Erythroblast (primary cell): ENCODE data around the gene KLHDC3.
"Not testable (repeated sequence)": the region's sequence is repeated elsewhere in the genome, so short reads cannot be mapped to it uniquely, and the experiment has no call there.

Experiments
- DNase-seq, 2 experiments: peaks; one replicate each; lab custom pipeline; 2025; lab: John Stamatoyannopoulos, UW
- GATA1 ChIP-seq: IDR thresholded peaks from 2 replicates; pipeline ENCODE4 v1.6.1; 2011; ENCODE audit warnings: low read depth, mild to moderate bottlenecking, control low read depth, low read length, moderate library complexity
- POLR2A ChIP-seq: IDR thresholded peaks from 2 replicates; pipeline ENCODE4 v1.6.1; 2011; ENCODE audit warnings: mild to moderate bottlenecking, low read length

Gene KLHDC3

DNA sequence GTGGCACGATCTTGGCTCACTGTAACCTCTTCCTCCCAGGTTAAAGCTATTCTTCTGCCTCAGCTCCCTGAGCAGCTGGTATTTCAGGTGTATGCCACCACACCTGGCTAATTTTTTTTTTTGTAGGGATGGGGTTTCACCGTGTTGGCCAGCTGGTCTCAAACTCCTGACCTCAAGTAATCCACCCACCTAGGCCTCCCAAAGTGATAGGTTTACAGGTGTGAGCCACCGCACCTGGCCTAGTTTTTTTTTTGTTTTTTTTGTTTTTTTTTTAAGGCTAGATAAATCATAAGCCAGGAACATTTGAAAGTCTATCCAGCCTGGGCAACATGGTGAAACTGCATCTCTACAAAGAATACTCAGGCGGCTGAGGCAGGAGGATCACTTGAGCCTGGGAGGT lies 18.3 kb downstream of the KLHDC3 start:
- TF ChIP-seq GATA1 (no peak), POLR2A (no peak)
- DNase-seq: no peak

DNA sequence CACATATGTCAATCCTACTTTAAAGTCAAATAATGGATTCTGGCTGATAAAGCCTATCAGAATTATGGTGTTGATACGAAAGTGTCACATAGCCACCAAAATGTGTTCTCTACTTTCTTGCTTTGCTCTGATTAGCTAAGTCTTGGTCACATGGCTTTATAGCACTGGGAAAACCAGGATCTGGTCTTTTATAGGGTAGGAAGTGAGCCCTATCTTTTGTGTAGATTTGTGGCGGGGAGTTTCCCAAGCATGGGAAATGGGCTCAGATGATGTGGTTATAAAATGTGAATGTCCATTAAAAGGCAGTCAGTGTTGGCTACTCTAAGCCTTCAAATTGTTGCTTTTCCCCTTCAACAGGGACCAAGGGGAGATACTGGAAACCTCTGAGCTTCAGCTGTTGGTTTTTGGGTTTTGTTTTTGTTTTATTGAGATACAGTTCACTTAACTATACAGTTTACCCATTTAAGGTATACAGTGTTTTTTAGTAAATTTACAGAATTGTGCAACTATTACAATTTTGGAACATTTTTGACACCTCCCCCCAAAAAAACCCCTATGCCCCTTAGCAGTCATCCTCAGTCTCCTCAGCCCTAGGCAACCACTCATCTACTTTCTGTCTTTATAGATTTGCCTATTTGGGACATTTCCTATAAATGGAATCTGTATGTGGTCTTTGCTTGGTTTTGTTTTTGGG lies 19.6 kb downstream of the KLHDC3 start:
- TF ChIP-seq POLR2A (no peak), GATA1 (no peak)
- DNase-seq: no peak

DNA sequence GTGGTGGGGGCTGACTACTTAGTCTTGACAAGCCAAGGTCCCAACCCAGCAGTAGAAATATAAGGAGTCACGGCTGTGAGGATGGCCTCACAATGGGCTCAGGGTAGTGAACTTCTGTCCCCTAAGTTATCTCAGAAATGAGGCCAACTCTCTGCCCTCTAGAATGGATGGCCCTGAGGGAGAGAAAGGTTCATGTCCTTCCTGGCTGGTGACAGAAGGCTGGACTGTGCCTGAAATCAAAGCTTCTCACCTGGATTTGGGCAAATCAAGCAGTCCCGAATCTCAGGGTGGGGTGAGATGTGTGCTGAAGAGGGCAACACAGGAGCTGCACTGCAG lies 20.1 kb downstream of the KLHDC3 start:
- no peak for DNase-seq
- TF ChIP-seq GATA1 (no peak), POLR2A (no peak)

DNA sequence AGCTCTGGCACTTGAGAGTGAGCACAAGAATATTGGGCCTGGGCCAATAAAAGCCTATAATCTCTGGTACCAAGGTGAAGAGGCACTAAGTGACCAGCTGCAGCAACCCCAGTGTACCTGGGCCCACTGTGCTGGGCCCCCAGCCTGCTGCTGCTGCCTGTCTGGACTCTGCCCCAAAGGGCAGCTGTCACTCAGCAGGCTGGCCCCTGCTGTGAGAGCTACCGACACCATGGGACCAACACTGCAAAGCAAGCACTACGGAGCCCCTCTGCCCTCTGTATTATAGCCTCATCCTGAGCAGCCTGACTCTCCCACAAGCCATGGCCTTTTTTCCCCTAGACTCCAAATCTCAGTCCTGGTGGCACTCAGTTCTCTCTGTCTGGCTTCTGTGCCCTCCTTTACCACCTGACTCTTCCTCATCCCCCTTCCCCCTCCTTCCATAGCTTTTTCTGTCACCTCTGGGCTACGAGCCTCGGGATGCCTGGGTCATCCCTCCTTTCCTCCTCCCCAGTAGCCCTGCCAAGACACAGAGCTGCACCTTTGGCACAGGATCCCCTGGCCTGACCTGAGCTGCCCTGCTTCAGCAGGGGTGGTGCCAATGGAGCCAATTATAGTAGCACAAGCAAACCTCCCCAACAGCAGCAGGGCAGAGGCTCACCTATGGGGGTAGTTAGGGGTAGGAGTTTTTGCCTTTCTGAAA lies 21.6 kb downstream of the KLHDC3 start:
- TF ChIP-seq POLR2A: no peak
- TF ChIP-seq GATA1: no peak
- no peak for DNase-seq

DNA sequence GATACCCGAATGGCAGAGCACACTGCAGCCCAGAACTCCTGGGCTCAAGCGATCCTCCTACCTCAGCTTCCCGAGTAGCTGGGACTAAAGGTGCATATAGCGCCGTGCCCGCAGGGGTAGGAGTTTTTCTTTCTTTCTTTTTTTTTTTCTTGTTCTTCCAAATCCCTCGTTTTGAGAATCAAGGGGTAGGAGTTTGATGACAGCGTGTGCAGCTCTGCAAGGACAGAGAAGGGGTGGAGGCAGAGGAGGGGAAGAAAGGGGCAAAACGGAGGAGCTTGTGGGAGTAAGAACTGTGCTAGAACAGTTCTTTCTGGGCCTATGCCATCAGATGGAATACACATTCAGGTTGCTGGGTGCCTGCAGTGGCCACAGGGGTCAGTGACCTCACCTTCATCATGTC lies 22.7 kb downstream of the KLHDC3 start:
- no peak for TF ChIP-seq GATA1
- no peak for TF ChIP-seq POLR2A
- no peak for DNase-seq

DNA sequence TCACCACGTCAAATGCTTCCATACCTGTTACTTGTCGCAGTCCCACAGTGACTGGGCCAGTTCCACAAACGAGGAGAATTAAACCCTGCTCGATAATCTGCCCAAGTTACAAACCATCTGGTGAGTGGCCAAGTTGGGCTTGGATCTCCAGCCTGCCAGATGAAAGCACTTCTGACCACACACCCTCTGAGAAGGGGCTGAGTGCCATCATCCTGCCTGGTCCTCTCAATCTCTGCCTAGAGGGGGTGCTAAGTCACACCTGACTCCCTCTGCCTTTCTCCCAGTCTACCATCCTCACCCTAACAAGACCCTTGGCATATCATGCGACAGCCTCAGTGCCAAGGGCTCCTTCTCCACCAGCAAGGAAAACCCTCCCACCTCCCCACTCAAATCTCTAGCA lies 23.1 kb downstream of the KLHDC3 start:
- TF ChIP-seq POLR2A (no peak), GATA1 (no peak)

GRCh38 chr6:43037706-43038105 lies 23.7 kb downstream of the KLHDC3 start:
- no peak for DNase-seq
- no peak for TF ChIP-seq GATA1
- no peak for TF ChIP-seq POLR2A

More for the DNA sequence above, 23.1 kb downstream of the KLHDC3 start:
- DNase-seq: no peak

DNA sequence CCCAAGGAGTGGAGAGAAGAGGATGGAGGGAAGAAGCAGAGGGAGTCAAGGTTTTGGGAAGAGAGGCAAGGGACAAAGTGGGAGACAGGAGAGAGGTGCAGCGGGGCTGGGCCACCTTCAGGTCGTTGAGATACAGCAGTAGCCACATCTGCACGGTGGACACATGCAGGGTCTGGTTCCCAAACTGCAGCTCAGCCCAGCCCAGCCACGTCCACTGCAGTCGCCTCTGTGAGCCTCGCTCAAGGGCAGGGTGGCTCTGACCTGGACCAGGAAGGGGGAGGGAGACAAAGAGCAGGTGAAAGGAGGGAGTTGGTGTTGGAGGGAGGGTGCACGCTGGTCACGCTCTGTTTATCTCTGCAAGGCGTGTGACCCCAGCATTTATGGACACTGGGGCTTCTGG lies 24.7 kb downstream of the KLHDC3 start:
- DNase-seq: no peak
- TF ChIP-seq GATA1 (no peak), POLR2A (no peak)

DNA sequence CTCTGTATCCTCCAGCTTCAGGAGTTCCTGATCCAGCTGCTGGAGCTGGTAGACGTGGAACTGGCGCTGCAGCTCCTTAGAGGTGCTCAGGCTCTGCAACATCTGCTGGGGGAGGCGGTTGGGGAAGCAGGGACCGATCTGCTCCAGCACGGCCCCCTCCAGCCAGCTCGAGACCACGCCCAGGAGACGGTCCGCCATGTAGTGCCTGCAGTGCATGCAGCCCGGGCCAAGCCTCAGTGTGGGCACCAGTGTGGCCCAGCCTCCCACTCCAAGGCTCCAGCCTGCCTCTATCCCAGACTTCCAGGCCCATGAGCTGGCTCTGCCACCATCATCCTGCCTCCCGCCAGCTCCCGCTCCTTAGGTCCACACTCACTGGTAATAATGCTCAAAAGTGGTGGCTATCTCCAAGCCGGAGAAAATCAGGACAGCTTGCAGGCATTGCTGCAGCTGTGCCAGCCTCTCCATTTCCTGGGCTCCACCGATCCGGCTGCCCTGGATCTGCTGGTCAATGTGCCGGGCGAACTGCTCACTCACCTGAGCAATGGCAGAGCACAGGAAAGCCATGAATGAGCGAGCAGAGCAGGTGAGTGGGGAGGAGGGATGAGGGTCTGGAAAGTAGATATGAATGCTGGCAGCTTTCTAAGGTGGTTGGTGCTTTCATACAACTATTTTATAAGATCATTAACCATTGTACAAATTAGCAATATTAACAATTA lies 26.7 kb downstream of the KLHDC3 start:
- no peak for DNase-seq
- TF ChIP-seq GATA1 (no peak), POLR2A (no peak)

DNA sequence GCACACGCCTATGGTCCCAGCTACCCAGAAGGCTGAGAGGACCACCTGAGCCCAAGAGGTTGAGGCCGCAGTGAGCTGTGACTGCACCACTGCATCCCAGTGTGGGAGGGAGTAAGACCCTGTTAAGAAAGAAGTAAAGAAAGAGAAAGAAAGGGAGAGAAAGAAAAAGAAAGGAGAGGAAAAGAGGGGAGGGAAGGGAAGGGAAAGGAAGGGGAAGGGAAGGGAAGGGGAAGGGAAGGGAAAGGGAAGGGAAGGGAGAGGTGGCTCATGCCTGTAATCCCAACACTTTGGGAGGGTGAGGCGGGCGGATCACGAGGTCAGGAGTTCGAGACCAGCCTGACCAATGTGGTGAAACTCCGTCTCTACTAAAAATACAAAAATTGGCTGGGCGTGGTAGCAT lies 27.4 kb downstream of the KLHDC3 start:
- not testable (repeated sequence) for DNase-seq

GRCh38 chr6:43043310-43043709 lies 29.3 kb downstream of the KLHDC3 start:
- DNase-seq: no peak
- TF ChIP-seq POLR2A (no peak), GATA1 (no peak)

DNA sequence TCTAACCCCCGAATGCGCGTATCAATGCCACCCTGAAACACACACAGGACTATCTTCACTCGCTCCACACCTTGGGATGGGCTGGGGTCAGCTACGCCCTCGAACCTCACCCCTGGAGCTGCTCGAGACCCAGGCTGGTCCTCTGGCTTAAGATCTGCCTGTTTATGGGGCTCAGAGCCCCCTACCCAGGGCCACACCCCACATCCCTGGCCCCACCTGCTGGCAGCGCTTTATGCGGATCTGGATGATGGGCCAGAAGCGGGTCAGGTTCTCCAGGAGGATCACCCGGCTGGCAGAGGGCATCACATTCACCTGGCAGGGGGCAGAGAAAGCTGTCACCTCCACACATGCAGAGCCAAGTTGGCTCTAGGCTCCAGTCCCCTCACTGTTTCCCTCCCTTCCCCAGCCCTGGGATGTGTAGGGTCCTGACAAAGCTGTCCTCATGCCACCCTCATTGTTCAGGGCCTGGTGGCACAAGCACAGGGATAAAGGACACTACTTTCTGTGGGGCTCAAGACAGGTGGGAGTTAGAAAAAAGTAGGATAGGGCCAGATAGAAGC lies 31.4 kb downstream of the KLHDC3 start:
- DNase-seq: no peak
- TF ChIP-seq GATA1 (no peak), POLR2A (no peak)

DNA sequence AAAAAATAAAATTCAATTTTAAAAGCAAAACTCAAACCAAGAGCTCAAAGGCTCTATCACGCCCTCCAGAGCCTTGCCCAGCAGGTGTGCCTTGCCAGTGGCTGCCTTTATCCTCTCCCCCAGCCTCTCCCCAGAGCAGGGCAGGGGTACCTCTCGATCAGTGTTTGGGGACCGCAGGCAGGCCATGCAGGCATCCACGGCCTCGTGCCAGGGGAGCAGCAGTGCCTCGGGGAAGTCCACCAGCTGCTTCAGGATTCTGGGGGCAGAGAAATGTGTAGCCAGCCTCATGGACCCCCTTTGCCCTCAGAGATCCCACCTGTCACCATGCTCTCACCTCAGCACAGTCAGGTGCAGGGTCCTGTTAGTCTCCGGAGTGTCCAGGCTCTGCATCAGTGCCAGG lies 33.9 kb downstream of the KLHDC3 start:
- TF ChIP-seq GATA1 (no peak), POLR2A (no peak)
- no peak for DNase-seq

GRCh38 chr6:43050981-43051380 lies 36.9 kb downstream of the KLHDC3 start:
- TF ChIP-seq POLR2A: no peak
- TF ChIP-seq GATA1: no peak
- DNase-seq: no peak

DNA sequence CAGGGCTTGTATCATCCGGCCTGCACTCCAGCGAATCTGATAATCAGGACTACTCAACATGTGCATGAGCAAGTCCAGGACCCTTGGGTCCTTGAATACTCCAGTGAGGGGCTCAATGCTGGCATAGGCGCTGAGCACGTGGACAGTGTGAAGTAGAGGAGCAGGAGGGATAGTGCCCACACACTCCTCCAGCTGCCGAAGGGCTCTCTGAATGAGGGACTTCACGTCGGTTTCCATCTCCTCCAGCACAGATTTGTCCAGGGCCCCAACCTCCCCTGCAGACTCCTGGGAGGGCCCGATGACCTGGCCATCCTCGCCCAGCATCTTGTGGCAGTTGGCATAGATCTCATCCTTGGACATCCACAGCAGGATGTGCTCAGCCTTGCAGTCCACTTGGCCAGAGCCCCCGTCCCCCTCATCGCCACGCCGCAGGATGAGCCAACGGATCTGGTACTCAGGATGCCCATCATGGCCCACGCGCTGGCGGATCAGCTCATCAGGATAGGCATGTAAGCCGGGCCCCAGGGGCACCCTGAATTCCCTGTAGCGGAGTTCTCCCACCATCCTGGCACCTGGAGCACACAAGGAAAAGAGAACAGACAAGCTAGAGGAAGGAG lies 38.3 kb downstream of the KLHDC3 start:
- TF ChIP-seq GATA1: no peak
- TF ChIP-seq POLR2A: no peak
- DNase-seq: no peak
